ENCODE data around the gene ADGRL3. TPM values are rescaled to one million over a fixed set of nuclear protein-coding genes. Genes with fewer than 3 reads are reported as not detected.

ADGRL3 gene
- total RNA-seq, 1 donor from 2014 or later: 2.1 TPM

DNA sequence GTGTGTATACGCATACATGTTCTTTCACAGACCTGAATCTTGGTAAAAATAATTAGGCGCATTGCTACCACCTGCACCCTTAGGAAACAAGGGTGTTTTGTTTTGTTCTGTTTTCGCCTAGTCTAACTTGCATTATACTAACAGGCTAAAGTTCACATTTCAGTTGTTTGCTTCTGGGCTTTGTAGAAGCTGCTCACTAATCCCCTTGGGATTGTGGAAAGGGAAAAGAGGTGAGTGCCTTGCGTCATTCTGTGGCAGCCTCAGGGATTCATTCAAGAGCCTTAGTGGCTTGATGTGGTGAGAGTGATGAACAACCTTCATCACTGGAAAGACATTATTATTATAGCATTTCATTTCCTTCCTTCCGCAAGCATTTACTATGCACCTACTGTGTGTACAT, 331.1 kb downstream of the ADGRL3 start:
- H3K27me3 ChIP-seq (ENCODE audit: control insufficient read depth, insufficient read depth, low read length): no peaks in the 10 kb centered on the region
- TF ChIP-seq, protein P1, sequence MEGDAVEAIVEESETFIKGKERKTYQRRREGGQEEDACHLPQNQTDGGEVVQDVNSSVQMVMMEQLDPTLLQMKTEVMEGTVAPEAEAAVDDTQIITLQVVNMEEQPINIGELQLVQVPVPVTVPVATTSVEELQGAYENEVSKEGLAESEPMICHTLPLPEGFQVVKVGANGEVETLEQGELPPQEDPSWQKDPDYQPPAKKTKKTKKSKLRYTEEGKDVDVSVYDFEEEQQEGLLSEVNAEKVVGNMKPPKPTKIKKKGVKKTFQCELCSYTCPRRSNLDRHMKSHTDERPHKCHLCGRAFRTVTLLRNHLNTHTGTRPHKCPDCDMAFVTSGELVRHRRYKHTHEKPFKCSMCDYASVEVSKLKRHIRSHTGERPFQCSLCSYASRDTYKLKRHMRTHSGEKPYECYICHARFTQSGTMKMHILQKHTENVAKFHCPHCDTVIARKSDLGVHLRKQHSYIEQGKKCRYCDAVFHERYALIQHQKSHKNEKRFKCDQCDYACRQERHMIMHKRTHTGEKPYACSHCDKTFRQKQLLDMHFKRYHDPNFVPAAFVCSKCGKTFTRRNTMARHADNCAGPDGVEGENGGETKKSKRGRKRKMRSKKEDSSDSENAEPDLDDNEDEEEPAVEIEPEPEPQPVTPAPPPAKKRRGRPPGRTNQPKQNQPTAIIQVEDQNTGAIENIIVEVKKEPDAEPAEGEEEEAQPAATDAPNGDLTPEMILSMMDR (IDR thresholded peaks at IDR 0.05; ENCODE audit: insufficient read depth, low read length, poor library complexity, severe bottlenecking): no peak
- H3K4me3 ChIP-seq (ENCODE audit: low read depth, low read length): no peak overlapping the region
- H3K36me3 ChIP-seq (ENCODE audit: control insufficient read depth, insufficient read depth, low read length): no peaks in the 10 kb centered on the region
- no peak for DNase-seq (ENCODE audit: low read depth)

DNA sequence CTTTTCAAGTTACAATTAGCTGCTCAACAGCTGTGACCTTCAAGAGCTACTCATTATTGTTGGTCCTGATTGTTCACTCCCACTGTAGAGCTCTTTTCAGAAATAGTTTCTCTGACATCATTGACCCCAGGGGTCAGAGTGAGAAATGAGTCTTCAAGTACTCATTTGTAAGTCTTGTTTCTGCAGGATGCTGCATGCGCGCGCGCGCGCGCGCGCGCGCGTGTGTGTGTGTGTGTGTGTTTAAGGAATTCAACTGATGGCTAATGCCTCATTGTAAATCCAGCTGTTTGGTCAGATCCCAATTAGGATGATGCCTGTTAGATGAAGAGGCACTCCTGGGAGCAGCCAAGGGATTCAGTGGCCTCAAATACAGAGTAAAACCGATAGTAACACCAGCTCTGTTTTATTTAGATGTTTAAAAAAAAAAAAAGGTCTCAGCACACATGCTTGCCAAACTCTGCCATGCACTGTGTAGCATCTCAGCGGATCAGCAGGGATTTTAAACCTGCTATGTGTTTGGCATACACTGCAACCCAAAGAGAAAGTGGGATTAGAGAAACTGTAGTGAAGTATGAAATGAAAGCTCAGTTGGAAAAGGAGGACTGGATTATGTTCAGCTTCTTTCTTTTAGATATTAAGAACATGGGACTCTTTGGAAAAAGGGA, 332.3 kb downstream of the ADGRL3 start:
- Histone ChIP-seq H3K4me3 (ENCODE audit: low read depth, low read length) (no peak overlapping the region), H3K36me3 (ENCODE audit: control insufficient read depth, insufficient read depth, low read length) (no peaks in the 10 kb centered on the region), H3K27me3 (ENCODE audit: control insufficient read depth, insufficient read depth, low read length) (no peaks in the 10 kb centered on the region)
- DNase-seq (ENCODE audit: low read depth): peak; percentile 39
- TF ChIP-seq, protein P1 (IDR thresholded peaks at IDR 0.05; ENCODE audit: insufficient read depth, low read length, poor library complexity, severe bottlenecking): no peak

DNA sequence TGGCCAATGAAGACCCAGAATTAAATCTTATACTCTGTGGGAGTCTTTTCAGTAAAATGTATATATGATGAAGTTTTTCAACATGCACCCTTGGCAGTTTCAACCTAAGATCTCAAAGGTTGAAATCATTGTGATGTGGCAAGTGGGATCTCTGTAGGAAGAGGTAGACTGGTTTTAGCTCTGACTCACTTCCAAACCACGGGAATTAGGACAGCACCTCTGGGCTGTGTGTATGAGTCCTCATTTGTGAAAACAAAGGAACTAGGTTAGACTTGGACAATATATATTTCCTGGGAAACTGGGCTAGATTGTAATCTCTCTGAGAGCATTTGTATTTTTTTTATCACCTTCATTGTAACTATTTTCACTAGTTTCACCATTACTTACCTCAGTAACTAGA, 333.0 kb downstream of the ADGRL3 start:
- H3K4me3 ChIP-seq (ENCODE audit: low read depth, low read length): no peak overlapping the region
- TF ChIP-seq, protein P1 (IDR thresholded peaks at IDR 0.05; ENCODE audit: insufficient read depth, low read length, poor library complexity, severe bottlenecking): no peak
- peak; percentile 52 for DNase-seq (ENCODE audit: low read depth)
- H3K27me3 ChIP-seq (ENCODE audit: control insufficient read depth, insufficient read depth, low read length): no peaks in the 10 kb centered on the region
- H3K36me3 ChIP-seq (ENCODE audit: control insufficient read depth, insufficient read depth, low read length): no peaks in the 10 kb centered on the region

DNA sequence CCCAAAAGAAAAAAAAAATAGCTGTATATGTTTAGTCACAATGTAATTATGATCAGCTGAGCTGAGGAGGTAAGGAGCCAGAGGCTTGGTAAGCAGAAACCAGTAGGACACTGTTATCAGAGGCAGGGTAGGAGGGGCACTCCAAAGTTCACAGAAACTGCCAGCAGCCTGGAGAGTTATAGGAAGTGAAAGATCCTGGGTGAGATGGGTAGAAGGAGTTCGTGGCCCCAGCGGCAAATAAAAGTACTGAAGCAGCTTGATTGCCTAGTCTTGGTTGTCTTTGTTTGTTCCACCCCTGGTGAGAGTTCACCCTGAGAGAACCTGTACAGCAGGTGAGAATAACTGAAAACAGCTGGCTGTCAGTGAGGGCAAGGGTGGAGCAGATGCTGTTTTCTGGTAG, 340.8 kb downstream of the ADGRL3 start:
- H3K4me3 ChIP-seq (ENCODE audit: low read depth, low read length): no peak overlapping the region
- no peaks in the 10 kb centered on the region for H3K27me3 ChIP-seq (ENCODE audit: control insufficient read depth, insufficient read depth, low read length)
- H3K36me3 ChIP-seq (ENCODE audit: control insufficient read depth, insufficient read depth, low read length): no peaks in the 10 kb centered on the region
- DNase-seq (ENCODE audit: low read depth): no peak
- TF ChIP-seq, protein P1 (IDR thresholded peaks at IDR 0.05; ENCODE audit: insufficient read depth, low read length, poor library complexity, severe bottlenecking): no peak

DNA sequence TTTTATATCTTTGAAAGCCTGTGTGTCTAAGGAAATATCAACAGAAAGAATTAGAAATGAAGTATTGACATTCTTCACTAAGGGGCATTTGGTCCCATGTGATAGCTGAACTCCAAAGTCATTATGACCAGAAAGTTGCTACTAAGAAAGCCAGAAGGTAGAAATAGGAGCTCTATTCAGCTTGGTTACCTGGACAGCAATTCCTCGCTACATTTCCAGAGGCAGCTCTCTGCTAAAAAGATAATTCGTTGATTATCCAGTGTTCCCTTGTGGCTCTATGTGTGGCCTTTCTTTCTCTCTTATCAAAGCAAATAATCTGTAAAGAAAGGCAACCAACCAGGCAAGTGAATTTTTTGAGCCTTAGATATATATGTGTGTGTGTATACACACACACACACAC, 341.3 kb downstream of the ADGRL3 start:
- TF ChIP-seq, protein P1 (IDR thresholded peaks at IDR 0.05; ENCODE audit: insufficient read depth, low read length, poor library complexity, severe bottlenecking): no peak
- H3K4me3 ChIP-seq (ENCODE audit: low read depth, low read length): no peak overlapping the region
- DNase-seq (ENCODE audit: low read depth): no peak
- H3K36me3 ChIP-seq (ENCODE audit: control insufficient read depth, insufficient read depth, low read length): no peaks in the 10 kb centered on the region
- no peaks in the 10 kb centered on the region for H3K27me3 ChIP-seq (ENCODE audit: control insufficient read depth, insufficient read depth, low read length)

DNA sequence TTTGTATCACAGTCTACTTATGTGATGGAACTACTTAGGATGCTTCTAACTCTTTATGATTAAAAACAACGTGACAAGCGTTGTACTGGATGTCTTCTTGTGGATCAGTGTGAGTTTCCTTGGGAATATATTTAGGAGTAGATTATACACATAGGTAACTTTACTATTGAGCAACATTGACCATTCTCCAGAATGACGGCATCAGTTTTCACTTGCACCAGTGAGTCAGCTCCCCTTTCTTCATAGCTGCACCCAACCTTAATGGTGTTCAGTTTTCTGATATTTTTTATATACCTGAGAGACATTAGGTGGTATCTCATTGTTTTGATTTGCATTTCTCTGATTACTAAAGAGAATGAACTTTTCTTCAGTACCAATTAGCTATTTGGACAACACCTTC, 343.9 kb downstream of the ADGRL3 start:
- no peak for DNase-seq (ENCODE audit: low read depth)

More for the DNA sequence above, 343.9 kb downstream of the ADGRL3 start:
- Histone ChIP-seq H3K36me3 (ENCODE audit: control insufficient read depth, insufficient read depth, low read length) (no peaks in the 10 kb centered on the region), H3K27me3 (ENCODE audit: control insufficient read depth, insufficient read depth, low read length) (no peaks in the 10 kb centered on the region), H3K4me3 (ENCODE audit: low read depth, low read length) (no peak overlapping the region)
- TF ChIP-seq, protein P1 (IDR thresholded peaks at IDR 0.05; ENCODE audit: insufficient read depth, low read length, poor library complexity, severe bottlenecking): no peak
